T47D (cell line): ENCODE results near the gene ACTRT3.

Experiments
- DNase-seq, 2 experiments: peaks; one replicate each; pipeline versions ENCODE4 v3.0.0 to v3.0.0-alpha.2; 2011 to 2012; ENCODE audit warnings: low read depth in 1 of 2, low spot score in 1 of 2
- JUND ChIP-seq: IDR thresholded peaks from 2 replicates; pipeline ENCODE4 v1.6.1; 2012; ENCODE audit warnings: low read depth
- in situ Hi-C: cut with HindIII; loops from 2 replicates; pipeline ENCODE4 v1.10.0; 2016; ENCODE audit warnings: low sequenced_read_pairs, low pct_unique_long_range_greater_than_20kb

ACTRT3 gene

GRCh38 chr3:169790687-169791429, 21.5 kb upstream of the ACTRT3 start:
- no peak for TF ChIP-seq JUND
- DNase-seq: no peak
- in situ Hi-C loops: no loop called here

GRCh38 chr3:169790219-169790618, 20.9 kb upstream of the ACTRT3 start:
- no peak for TF ChIP-seq JUND
- DNase-seq: no peak
- in situ Hi-C loops: no loop called here

GRCh38 chr3:169787791-169788190, 18.4 kb upstream of the ACTRT3 start:
- DNase-seq: no peak
- in situ Hi-C loops: no loop called here
- no peak for TF ChIP-seq JUND

GRCh38 chr3:169787120-169787519, 17.8 kb upstream of the ACTRT3 start:
- TF ChIP-seq JUND: no peak
- DNase-seq: no peak
- in situ Hi-C loops: no loop called here

GRCh38 chr3:169781209-169781855, 12.0 kb upstream of the ACTRT3 start:
- in situ Hi-C loops: no loop called here
- no peak for DNase-seq
- no peak for TF ChIP-seq JUND

GRCh38 chr3:169780742-169781141, 11.4 kb upstream of the ACTRT3 start:
- in situ Hi-C loops: no loop called here
- DNase-seq: no peak
- TF ChIP-seq JUND: no peak

- no peak for TF ChIP-seq JUND
- no peak for DNase-seq
- in situ Hi-C loops: no loop called here
Observed at GRCh38 chr3:169777822-169778221, 8.5 kb upstream of the ACTRT3 start.

GRCh38 chr3:169774186-169774585, 4.8 kb upstream of the ACTRT3 start:
- no peak for DNase-seq
- no peak for TF ChIP-seq JUND
- in situ Hi-C loops: no loop called here

GRCh38 chr3:169772897-169773816, 3.8 kb upstream of the ACTRT3 start, which contains the start of gene MYNN:
TSS of gene MYNN (plus strand) at chr3:169773396. CDS start at chr3:169774296, 900 bp downstream.
- in situ Hi-C loops: no loop called here
- DNase-seq: peak; percentile 82 to 97
- TF ChIP-seq JUND: no peak

- in situ Hi-C loops: no loop called here
- peak; percentile 67 to 93 for DNase-seq
- no peak for TF ChIP-seq JUND
Observed at GRCh38 chr3:169772305-169772896, 3.0 kb upstream of the ACTRT3 start.

GRCh38 chr3:169771497-169772304, 2.3 kb upstream of the ACTRT3 start:
- DNase-seq: peak; percentile 41 to 90
- no peak for TF ChIP-seq JUND
- in situ Hi-C loops: no loop called here
